Measurements from ENCODE around the gene SPEN.

Gene SPEN

GRCh38 chr1:15950302-15950701, 102.8 kb downstream of the SPEN start:
- DNase-seq: no peak

- DNase-seq: no peak
Measured at GRCh38 chr1:15950763-15951295, 103.3 kb downstream of the SPEN start.

DNA sequence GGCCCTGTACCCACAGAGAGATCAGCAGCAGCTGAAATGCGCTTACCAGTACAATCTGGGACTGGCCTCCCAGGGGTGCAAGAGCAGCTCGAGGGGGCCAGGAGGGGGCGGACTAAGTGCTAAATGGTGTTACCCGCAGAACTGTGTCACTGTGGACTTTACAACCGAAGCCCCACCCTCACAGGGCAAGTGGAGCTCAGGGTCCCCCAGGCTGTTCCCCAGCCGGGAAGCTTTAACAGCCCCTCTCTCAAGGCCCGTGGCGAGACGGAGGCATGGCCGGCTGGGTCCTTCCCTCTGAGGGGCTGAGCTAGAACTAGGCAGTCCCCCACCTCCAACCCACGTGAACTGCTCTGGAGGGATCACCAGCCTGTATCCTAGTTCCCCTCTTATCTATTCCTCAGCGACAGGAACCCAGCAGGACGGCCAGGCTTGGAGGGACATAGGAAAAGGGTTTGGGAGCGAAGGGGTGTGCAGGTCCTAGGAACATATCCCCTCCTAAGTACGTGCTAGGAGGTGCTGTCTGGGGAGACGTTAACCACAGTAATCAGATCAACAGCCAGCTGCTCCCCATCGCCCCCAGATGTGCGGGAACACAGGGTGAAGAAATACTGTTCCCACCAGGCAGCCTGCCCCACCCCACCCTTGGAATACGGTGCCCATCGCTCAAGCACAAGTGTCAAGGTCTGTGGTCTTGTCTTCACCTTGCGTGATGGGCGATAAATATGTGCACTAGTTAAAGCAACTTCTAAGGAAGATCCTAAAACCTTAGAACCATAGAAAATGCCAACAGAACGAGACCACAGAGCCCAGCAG, 104.0 kb downstream of the SPEN start:
- no peak for DNase-seq

- no peak for DNase-seq
Measured at GRCh38 chr1:15952317-15953258, 105.1 kb downstream of the SPEN start.

GRCh38 chr1:15953294-15953771, 105.8 kb downstream of the SPEN start:
- no peak for DNase-seq

DNA sequence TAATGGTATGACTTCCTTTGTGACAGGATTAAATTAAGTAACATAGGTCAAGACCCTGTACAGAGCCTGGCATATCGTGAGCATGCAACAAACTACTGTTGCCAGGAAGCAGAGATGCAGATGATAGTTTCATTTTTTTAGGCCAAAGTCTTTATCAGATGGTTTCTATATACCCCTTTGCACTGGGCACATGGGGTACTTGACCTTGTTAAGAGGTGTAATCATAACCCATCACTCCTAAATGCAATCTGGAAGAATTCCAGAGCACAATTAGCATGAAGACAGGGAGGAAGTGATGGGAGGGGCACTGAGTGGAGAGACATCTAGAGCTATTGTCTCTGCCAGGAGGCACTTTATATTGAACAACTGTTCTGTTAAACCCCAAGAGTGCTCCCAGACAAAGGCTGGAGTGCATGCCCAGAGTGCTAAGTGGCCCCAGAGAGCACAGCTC, 106.3 kb downstream of the SPEN start:
- peak; percentile 47 for DNase-seq

DNA sequence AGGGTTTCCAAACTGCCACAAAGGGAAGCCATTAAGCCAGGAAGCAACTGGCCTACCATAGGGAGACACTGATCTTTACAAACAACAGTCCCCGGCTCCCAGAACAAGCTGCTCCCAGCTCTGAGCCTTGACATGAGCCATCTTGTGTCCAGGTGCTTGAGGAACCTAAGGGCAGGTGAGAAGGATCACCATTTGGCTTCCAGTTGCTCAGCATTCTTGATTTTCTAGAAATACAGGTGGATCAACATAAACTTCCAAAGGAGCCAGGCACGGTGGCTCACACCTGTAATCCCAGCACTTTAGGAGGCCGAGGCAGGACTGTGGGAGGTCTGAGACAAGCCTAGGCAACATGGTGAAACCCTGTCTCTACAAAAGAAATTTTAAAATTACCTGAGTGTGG, 106.8 kb downstream of the SPEN start:
- no peak for DNase-seq

DNA sequence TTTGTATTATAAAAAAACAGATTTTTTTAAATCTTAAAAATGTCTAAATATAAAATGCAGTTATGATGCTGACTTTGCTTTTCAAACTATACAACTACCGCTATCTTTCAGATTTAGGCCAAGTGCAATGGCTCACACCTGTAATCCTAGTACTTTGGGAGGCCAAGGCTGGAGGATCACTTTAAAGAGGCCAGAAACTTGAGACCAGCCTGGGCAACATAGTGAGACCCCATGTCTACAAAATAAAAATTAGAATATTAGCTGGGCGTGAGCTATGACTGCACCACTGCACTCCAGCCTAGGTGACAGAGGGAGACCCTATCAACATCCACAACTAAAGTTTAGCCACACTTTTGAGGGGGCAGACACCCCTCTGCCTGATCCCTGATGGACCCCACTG, 108.0 kb downstream of the SPEN start:
- DNase-seq: no peak

DNA sequence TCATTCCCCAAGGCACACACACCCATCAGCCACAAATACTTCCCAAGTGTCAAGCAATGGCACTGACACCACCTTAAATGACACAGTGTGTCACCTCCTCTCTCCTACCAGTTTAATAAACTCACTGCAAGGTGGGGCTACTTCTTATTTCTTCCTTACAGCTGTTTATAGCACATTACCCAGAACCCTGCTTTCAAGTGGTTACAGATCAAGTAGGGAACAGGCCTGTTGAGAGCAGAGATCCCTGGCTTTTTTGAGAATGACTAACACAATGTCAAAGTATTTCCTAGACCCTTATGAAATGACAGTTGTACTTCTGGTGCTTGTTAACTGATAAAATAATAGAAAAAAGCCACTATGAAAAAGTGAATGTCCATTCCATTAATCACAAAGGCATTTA, 108.6 kb downstream of the SPEN start:
- DNase-seq: no peak

GRCh38 chr1:15957221-15958095, 110.0 kb downstream of the SPEN start:
- no peak for DNase-seq

GRCh38 chr1:15958111-15958510, 110.6 kb downstream of the SPEN start:
- DNase-seq: no peak

GRCh38 chr1:15958793-15959192, 111.3 kb downstream of the SPEN start:
- no peak for DNase-seq

GRCh38 chr1:15959424-15959823, 111.9 kb downstream of the SPEN start:
- no peak for DNase-seq

- DNase-seq: no peak
Measured at GRCh38 chr1:15959827-15960446, 112.4 kb downstream of the SPEN start.

- DNase-seq: no peak
Measured at GRCh38 chr1:15960808-15961207, 113.3 kb downstream of the SPEN start.

- no peak for DNase-seq
Measured at GRCh38 chr1:15961492-15961891, 114.0 kb downstream of the SPEN start.

DNA sequence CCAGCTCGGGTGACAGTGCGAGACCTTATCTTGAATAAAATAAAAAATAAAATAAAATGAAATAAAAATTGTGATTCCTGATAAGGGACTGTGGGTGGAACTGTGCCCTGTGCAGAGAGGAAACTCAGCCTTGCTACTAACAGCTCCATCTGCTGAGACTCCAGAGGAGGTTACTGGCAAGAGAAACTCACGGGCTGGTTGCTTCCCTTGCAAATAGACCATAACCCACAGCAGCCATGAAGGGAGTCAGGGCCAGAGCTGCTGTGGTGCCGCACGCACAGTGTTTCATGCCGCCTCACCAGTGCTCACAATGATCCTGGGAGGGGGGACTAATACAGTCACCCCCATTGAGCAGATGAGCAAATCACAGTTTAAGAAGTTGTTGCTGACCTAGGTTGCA, 114.7 kb downstream of the SPEN start:
- DNase-seq: no peak

DNA sequence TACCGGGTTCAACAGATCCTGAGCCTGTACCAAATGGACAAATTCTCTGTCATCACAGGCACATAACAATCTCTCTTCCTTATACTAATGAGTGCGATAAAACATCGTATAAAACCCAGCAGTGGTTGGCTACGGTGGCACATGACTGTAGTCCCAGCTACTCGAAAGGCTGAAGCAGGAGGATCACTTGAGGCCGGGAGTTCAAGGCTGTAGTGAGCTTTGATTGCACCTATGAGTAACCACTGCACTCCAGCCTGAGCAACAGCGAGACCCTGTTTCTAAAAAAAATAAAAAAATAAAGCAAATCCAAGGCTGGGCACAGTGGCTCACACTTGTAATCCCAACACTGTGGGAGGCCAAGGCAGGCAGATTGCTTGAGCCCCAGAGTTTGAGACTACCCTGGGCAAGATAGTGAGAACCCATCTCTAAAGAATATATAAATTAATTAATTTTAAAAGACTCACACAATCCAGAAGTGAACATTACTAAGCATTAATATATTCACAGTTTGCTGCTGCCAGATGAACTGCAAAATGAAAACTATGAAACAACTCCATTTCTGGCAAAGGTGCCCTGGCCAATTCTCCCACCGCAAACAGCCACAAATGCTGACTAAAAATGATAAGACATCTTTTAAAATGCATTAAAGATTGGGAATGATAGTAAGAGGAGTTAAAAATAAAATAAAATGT, 115.3 kb downstream of the SPEN start:
- DNase-seq: no peak

DNA sequence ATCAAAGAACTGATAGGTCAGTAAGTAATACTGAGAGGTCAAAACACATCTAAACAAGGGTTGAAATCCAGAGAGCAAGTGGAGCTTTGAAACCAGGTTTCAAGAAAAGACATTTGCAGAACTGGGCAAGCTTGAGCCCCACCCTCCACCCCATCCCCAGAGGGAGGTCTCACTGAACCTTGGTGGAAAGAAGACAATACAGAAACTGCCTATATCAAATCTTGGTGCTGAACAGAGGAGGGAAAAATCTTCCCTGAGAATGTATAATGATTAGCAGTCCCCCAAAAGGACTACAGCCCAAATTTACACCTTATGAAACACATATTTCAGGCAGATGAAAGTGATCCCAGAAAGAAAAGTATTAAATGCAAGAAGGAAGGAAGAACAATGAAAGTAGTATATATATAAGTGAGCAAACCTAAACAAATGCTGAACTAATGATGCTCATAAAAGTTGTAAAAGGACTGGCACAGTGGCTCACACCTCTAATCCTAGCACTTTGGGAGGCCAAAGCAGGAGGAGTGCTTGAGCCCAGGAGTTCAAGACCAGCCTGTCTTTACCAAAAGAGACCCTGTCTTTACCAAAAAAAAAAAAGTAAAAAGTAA, 116.0 kb downstream of the SPEN start:
- no peak for DNase-seq

DNA sequence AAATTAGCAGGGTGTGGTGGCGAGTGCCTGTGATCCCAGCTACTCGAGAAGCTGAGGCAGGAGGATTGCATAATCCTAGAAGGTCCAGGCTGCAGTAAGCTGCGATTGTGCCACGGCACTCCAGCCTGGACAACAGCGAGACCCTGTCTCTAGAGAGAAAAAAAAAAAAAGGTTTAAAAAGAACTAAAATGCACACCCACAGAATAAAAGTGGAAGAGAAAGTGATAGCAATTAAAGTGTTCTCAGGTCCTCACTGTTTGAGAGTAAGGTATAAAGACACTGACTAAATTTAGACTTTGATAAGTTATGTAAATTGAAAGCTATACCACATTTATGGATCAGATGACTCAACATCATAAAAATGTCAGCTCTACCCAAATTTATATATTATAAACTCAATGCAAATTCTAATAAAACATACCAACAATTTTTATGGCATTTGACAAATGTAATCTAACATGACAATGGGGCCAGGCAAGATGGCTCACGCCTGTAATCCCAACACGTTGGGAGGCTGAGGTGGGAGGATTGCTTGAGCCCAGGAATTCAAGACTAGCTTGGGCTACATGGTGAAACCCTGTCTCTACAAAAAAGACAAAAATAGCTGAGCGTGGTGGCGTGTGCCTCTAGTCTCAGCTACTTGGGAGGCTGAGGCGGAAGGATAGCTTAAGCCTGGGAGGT, 116.6 kb downstream of the SPEN start:
- DNase-seq: no peak

Data from NCI-H2171 (cell line).